ENCODE results near the gene FIGLA. TPM values are rescaled to one million over a fixed set of nuclear protein-coding genes. Genes with fewer than 3 reads are reported as not detected.

The FIGLA gene
- total RNA-seq, 1 experiment from 2014 or later: not detected

GRCh38 chr2:70778676-70779075 lies 11.8 kb downstream of the FIGLA start:
- Mint-ChIP-seq H3K4me3 (no peak overlapping the region), H3K27me3 (ENCODE audit: low read depth) (peaks cover 60% of the 10 kb centered on the region), H3K36me3 (no peaks in the 10 kb centered on the region), H3K27ac (no peak overlapping the region), H3K4me1 (no peaks in the 10 kb centered on the region), H3K9me3 (no peaks in the 10 kb centered on the region)
- POLR2A ChIA-PET: no interaction called here
- TF ChIP-seq JUN (CRISPR knock-in tag; IDR thresholded peaks at IDR 0.05) (no peak), ZNF281 (CRISPR knock-in tag; IDR thresholded peaks at IDR 0.05) (no peak), NFYB (CRISPR knock-in tag; conservative IDR thresholded peaks at IDR 0.05; ENCODE audit: low read depth) (no peak), GRHL2 (CRISPR knock-in tag; IDR thresholded peaks at IDR 0.05; ENCODE audit: insufficient replicate concordance, severe bottlenecking) (no peak), IRF2 (CRISPR knock-in tag; IDR thresholded peaks at IDR 0.05; ENCODE audit: borderline replicate concordance, low read depth) (no peak), CDX4 (CRISPR knock-in tag; IDR thresholded peaks at IDR 0.05; ENCODE audit: borderline replicate concordance) (no peak), RORB (CRISPR knock-in tag; IDR thresholded peaks at IDR 0.05) (no peak), E2F5 (CRISPR knock-in tag; IDR thresholded peaks at IDR 0.05) (no peak), ZNF138 (CRISPR knock-in tag; conservative IDR thresholded peaks at IDR 0.05) (no peak), SP1 (CRISPR knock-in tag; conservative IDR thresholded peaks at IDR 0.05) (no peak), FOXK1 (CRISPR knock-in tag; IDR thresholded peaks at IDR 0.05) (no peak), ZBTB21 (CRISPR knock-in tag; IDR thresholded peaks at IDR 0.05; ENCODE audit: borderline replicate concordance) (no peak)
- TF ChIP-seq, protein P1, sequence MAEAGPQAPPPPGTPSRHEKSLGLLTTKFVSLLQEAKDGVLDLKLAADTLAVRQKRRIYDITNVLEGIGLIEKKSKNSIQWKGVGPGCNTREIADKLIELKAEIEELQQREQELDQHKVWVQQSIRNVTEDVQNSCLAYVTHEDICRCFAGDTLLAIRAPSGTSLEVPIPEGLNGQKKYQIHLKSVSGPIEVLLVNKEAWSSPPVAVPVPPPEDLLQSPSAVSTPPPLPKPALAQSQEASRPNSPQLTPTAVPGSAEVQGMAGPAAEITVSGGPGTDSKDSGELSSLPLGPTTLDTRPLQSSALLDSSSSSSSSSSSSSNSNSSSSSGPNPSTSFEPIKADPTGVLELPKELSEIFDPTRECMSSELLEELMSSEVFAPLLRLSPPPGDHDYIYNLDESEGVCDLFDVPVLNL (CRISPR knock-in tag; IDR thresholded peaks at IDR 0.05; ENCODE audit: borderline replicate concordance, low read depth): no peak
- CTCF ChIA-PET: interaction anchor here (1.3 to 1.8 kb wide), 3 partner anchors 9 to 93 kb away, joined by 4 to 7 read pairs (median 5); partner anchors contain the start of gene ADD2
- no peak for ATAC-seq
- DNase-seq (ENCODE audit: low spot score): no peak

DNA sequence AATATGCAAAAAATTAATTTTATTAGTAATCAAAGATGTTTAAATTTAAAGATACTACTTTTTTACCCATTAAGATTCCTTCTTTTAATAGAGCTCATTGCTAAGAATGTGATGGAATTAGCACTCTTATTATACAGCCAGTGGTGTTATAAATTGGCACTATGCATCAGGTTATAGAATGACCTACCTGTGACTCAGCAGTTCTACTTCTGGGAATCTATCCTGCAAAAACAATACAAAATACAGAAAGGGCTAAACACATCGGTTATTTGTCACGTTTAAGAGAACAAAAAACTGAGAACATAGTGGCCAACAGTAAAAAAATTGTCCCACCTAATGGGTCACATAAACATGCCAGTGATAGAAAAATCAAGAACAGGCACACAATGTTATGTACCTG lies 13.0 kb downstream of the FIGLA start:
- ATAC-seq: no peak
- ChIA-PET POLR2A (no interaction called here), CTCF (interaction anchor here (1.1 to 1.8 kb wide), 2 partner anchors 87 to 91 kb away, joined by 3 to 4 read pairs; no protein-coding TSS in a partner anchor)
- Mint-ChIP-seq H3K27ac (no peak overlapping the region), H3K9me3 (no peaks in the 10 kb centered on the region), H3K4me3 (no peak overlapping the region), H3K36me3 (no peaks in the 10 kb centered on the region), H3K4me1 (no peaks in the 10 kb centered on the region), H3K27me3 (ENCODE audit: low read depth) (peaks cover 61% of the 10 kb centered on the region)
- no peak for DNase-seq (ENCODE audit: low spot score)
- TF ChIP-seq TEAD1 (CRISPR knock-in tag; IDR thresholded peaks at IDR 0.05) (no peak), ZNF138 (CRISPR knock-in tag; conservative IDR thresholded peaks at IDR 0.05) (no peak), SMAD3 (CRISPR knock-in tag; IDR thresholded peaks at IDR 0.05; ENCODE audit: borderline replicate concordance) (no peak), USF1 (CRISPR knock-in tag; IDR thresholded peaks at IDR 0.05) (no peak), RORB (CRISPR knock-in tag; IDR thresholded peaks at IDR 0.05) (no peak)
- TF ChIP-seq, protein P2, sequence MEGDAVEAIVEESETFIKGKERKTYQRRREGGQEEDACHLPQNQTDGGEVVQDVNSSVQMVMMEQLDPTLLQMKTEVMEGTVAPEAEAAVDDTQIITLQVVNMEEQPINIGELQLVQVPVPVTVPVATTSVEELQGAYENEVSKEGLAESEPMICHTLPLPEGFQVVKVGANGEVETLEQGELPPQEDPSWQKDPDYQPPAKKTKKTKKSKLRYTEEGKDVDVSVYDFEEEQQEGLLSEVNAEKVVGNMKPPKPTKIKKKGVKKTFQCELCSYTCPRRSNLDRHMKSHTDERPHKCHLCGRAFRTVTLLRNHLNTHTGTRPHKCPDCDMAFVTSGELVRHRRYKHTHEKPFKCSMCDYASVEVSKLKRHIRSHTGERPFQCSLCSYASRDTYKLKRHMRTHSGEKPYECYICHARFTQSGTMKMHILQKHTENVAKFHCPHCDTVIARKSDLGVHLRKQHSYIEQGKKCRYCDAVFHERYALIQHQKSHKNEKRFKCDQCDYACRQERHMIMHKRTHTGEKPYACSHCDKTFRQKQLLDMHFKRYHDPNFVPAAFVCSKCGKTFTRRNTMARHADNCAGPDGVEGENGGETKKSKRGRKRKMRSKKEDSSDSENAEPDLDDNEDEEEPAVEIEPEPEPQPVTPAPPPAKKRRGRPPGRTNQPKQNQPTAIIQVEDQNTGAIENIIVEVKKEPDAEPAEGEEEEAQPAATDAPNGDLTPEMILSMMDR (IDR thresholded peaks at IDR 0.05): no peak
- TF ChIP-seq, protein P1 (CRISPR knock-in tag; IDR thresholded peaks at IDR 0.05; ENCODE audit: borderline replicate concordance, low read depth): no peak
- TF ChIP-seq, protein P3, sequence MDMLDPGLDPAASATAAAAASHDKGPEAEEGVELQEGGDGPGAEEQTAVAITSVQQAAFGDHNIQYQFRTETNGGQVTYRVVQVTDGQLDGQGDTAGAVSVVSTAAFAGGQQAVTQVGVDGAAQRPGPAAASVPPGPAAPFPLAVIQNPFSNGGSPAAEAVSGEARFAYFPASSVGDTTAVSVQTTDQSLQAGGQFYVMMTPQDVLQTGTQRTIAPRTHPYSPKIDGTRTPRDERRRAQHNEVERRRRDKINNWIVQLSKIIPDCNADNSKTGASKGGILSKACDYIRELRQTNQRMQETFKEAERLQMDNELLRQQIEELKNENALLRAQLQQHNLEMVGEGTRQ (CRISPR knock-in tag; IDR thresholded peaks at IDR 0.05): no peak

Measured in WTC11 (cell line).